ENCODE measurements around the gene UBE2Q1. TPM values are rescaled to one million over a fixed set of nuclear protein-coding genes. Genes with fewer than 3 reads are reported as not detected.

UBE2Q1 gene
- total RNA-seq, 2 donors from 2014 or later = 24.7 to 43.7 TPM

DNA sequence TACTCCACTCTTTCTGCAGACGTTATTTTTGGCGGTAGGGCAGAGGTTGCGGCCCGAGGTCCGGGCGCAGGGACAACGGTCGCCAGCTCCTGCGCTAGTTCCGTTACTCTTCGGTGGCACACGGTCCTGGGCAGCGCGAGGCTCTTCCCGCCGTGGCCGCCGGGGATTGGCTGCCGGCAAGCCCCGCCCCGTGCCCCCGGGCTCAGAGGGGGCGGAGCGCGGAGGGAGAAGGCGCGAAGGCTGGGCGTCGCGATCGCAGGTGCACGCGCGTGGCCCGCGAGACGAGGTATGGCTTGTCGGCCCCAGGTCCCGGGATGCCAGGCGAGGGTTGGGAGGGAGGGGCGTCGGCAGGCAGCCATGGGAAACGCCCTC lies 55.7 kb downstream of the UBE2Q1 start:
- Histone ChIP-seq H3K27me3 (replicated peaks; ENCODE audit: insufficient read depth) (peaks cover 8% of the 10 kb centered on the region), H3K4me1 (replicated peaks) (no peaks in the 10 kb centered on the region), H3K36me3 (no peaks in the 10 kb centered on the region), H3K4me3 (no peak overlapping the region), H3K27ac (no peak overlapping the region), H3K9me3 (no peaks in the 10 kb centered on the region)
- no peak for DNase-seq (ENCODE audit: low spot score)
- WGBS = 17% methylated on average over 43 of the region's 43 CpGs
- TF ChIP-seq CTCF (IDR thresholded peaks at IDR 0.05) (no peak), POLR2AphosphoS5 (IDR thresholded peaks at IDR 0.05) (no peak), POLR2A (IDR thresholded peaks at IDR 0.05) (no peak)
- intact Hi-C loops (cut with DNase I) = no loop called here

GRCh38 chr1:154502066-154502743 lies 56.3 kb downstream of the UBE2Q1 start, which contains the start of the genes SHE and TDRD10:
Gene SHE (minus strand): TSS chr1:154502412. CDS start chr1:154502026, 386 bp downstream.
Gene TDRD10 (plus strand): TSS chr1:154502219. CDS start chr1:154506904, 4,685 bp downstream.
- peaks cover 8% of the 10 kb centered on the region for H3K27me3 ChIP-seq (replicated peaks; ENCODE audit: insufficient read depth)
- DNase-seq (ENCODE audit: low spot score) = no peak

DNA sequence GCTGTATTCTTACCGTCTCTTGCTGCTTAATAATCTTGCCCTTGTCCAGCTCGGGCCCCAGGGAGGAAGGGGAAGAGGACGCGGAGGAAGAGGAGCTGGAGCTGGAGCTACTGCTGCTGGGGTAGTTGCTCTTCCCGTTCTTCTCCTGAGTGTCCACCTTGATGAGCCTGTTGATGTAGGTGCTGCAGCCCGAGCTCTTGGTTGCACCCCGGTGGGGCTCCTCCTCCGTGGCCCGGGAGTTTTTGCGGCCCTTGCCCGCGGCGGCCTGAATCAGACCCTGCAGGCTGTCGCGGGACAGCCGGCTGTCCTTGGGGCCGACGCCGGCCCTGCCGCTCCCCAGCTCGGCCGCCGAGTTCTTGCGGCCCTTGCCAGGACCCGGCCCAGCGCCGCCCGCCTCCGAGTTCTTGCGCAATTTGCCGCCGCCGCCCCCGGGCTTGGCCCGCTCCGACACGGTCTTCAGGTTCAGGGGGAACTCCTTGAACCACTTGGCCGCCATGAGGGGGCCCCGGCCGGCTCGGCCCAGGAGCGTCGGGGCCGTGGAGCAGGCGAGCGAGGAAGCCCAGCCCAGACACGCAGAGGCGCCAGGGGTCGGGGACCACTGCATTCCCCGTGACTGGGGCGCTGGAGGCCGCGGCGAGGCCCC lies 56.9 kb downstream of the UBE2Q1 start:
- TF ChIP-seq CTCF (IDR thresholded peaks at IDR 0.05) (no peak), POLR2AphosphoS5 (IDR thresholded peaks at IDR 0.05) (no peak), POLR2A (IDR thresholded peaks at IDR 0.05) (no peak)
- 8% methylated on average over 25 of the region's 54 CpGs for WGBS
- H3K36me3 ChIP-seq = no peaks in the 10 kb centered on the region
- peak overlapping the region; percentile 30 to 32 for H3K4me3 ChIP-seq
- no peak for DNase-seq (ENCODE audit: low spot score)
- H3K27me3 ChIP-seq (replicated peaks; ENCODE audit: insufficient read depth) = peaks cover 8% of the 10 kb centered on the region
- H3K4me1 ChIP-seq (replicated peaks) = no peaks in the 10 kb centered on the region
- no peaks in the 10 kb centered on the region for H3K9me3 ChIP-seq
- intact Hi-C loops (cut with DNase I) = no loop called here
- peak overlapping the region in 1 of 2 donors; percentile 31 for H3K27ac ChIP-seq

More at GRCh38 chr1:154502066-154502743, 56.3 kb downstream of the UBE2Q1 start, which contains the start of the genes SHE and TDRD10:
- intact Hi-C loops (cut with DNase I) = no loop called here
- H3K4me3 ChIP-seq = peak within 1 kb of the TSS; percentile 30 to 32
- no peaks in the 10 kb centered on the region for H3K4me1 ChIP-seq (replicated peaks)
- H3K27ac ChIP-seq = peak within 1 kb of the TSS in 1 of 2 donors; percentile 31
- TF ChIP-seq CTCF (IDR thresholded peaks at IDR 0.05) (no peak), POLR2AphosphoS5 (IDR thresholded peaks at IDR 0.05) (no peak), POLR2A (IDR thresholded peaks at IDR 0.05) (no peak)
- 1% methylated on average over 54 of the region's 90 CpGs for WGBS
- H3K9me3 ChIP-seq = no peaks in the 10 kb centered on the region
- H3K36me3 ChIP-seq = no peaks in the 10 kb centered on the region

DNA sequence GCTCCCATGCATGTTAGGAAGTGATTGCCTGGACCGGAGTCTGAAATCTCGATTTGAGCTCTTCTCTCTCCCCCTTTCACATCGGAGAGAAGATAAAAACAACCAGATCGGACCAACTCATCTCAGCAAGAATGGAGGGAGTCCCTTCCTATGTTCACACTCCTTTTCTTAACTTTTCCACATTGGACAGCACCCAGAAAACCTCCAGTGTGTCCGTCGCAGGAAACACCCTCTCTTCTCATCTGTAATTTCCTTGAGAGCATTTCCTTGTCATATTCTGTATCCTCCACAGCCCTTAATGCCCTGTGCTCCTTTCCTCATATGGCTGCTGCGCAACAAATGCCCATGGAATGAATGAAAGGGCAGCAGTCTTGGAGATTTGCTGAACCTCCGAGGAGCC lies 57.9 kb downstream of the UBE2Q1 start:
- Histone ChIP-seq H3K27ac (no peak overlapping the region), H3K4me1 (replicated peaks) (no peaks in the 10 kb centered on the region), H3K36me3 (no peaks in the 10 kb centered on the region), H3K9me3 (no peaks in the 10 kb centered on the region), H3K4me3 (no peak overlapping the region), H3K27me3 (replicated peaks; ENCODE audit: insufficient read depth) (peaks cover 8% of the 10 kb centered on the region)
- DNase-seq (ENCODE audit: low spot score) = no peak
- TF ChIP-seq POLR2A (IDR thresholded peaks at IDR 0.05) (no peak), CTCF (IDR thresholded peaks at IDR 0.05) (no peak), POLR2AphosphoS5 (IDR thresholded peaks at IDR 0.05) (no peak)
- intact Hi-C loops (cut with DNase I) = no loop called here
- 77% methylated on average over 8 of the region's 8 CpGs for WGBS
